PC-3 (cell line): ENCODE measurements around the gene MORF4L2. TPM values are rescaled to one million over a fixed set of nuclear protein-coding genes. Genes with fewer than 3 reads are reported as not detected.

Experiments used
- ATAC-seq: fragments of 200-7000 bp; cut with Tn5 transposase; 2 replicates; pipeline ENCODE4 v1.9.1; 2020; ENCODE audit warnings: mild to moderate bottlenecking, moderate library complexity
- BruUV-seq: library from RNA; stranded (reverse); fragments of 400-500 nt; replicated peaks from 2 replicates; lab custom pipeline; 2021; lab: Mats Ljungman, UMichigan
- CTCF ChIA-PET: fragments of 300-600 bp; sonication (Branson Sonifier 250); formaldehyde crosslinking; loops from one replicate; lab custom pipeline; 2022; ENCODE audit warnings: antibody characterized with exemption; lab: Charles Lee
- POLR2A ChIA-PET: fragments of 300-600 bp; sonication (Branson Sonifier 250); formaldehyde crosslinking; loops from one replicate; lab custom pipeline; 2022; ENCODE audit warnings: antibody characterized with exemption; ENCODE audit not compliant: unreplicated experiment; lab: Charles Lee
- DNase-seq: peaks from one replicate; pipeline ENCODE4 v3.0.0-alpha.2; 2015
- H2AFZ ChIP-seq: fragments of 300-600 bp; sonication (generic); 2 replicates; pipeline ENCODE4 v1.6.0; 2016; ENCODE audit warnings: antibody characterized with exemption, low read length
- H3F3A ChIP-seq: fragments of 300-600 bp; sonication (generic); one replicate; pipeline ENCODE4 v1.6.0; 2017; ENCODE audit warnings: antibody characterized with exemption, low read length, control low read depth, mild to moderate bottlenecking; ENCODE audit not compliant: unreplicated experiment
- H3K27ac ChIP-seq: fragments of 300-600 bp; sonication (generic); 2 replicates; pipeline ENCODE4 v1.5.1; 2016; ENCODE audit warnings: mild to moderate bottlenecking, low read length
- H3K27me3 ChIP-seq: fragments of 300-600 bp; sonication (generic); 2 replicates; pipeline ENCODE4 v1.6.1; 2016; ENCODE audit warnings: low read length, mixed read lengths
- H3K36me3 ChIP-seq: fragments of 300-600 bp; sonication (generic); 2 replicates; pipeline ENCODE4 v1.6.1; 2016; ENCODE audit warnings: low read depth, mixed run types, low read length, mixed read lengths
- H3K4me1 ChIP-seq: fragments of 300-600 bp; sonication (generic); 2 replicates; pipeline ENCODE4 v1.5.1; 2016; ENCODE audit warnings: low read length; ENCODE audit not compliant: insufficient read depth
- H3K4me2 ChIP-seq: fragments of 300-600 bp; sonication (generic); 2 replicates; pipeline ENCODE4 v1.6.0; 2016; ENCODE audit warnings: low read length
- H3K4me3 ChIP-seq: fragments of 300-600 bp; sonication (generic); 2 replicates; pipeline ENCODE4 v1.5.1; 2016; ENCODE audit warnings: mild to moderate bottlenecking, low read length, mixed read lengths
- H3K79me2 ChIP-seq: fragments of 300-600 bp; sonication (generic); 2 replicates; pipeline ENCODE4 v1.6.1; 2017; ENCODE audit warnings: low read length, mixed read lengths
- H3K9ac ChIP-seq: fragments of 300-600 bp; sonication (generic); 2 replicates; pipeline ENCODE4 v1.6.0; 2016; ENCODE audit warnings: mild to moderate bottlenecking, low read length
- H3K9me2 ChIP-seq: fragments of 300-600 bp; sonication (generic); replicated peaks from 2 replicates; pipeline ENCODE4 v1.6.1; 2016; ENCODE audit warnings: mixed run types, low read length, mixed read lengths
- H3K9me3 ChIP-seq: fragments of 300-600 bp; sonication (generic); 2 replicates; pipeline ENCODE4 v1.6.1; 2016; ENCODE audit warnings: low read length, mixed read lengths
- H4K20me1 ChIP-seq: fragments of 300-600 bp; sonication (generic); 2 replicates; pipeline ENCODE4 v1.6.1; 2016; ENCODE audit warnings: low read length, mixed read lengths
- CTCF ChIP-seq: fragments of 300-600 bp; sonication (generic); conservative IDR thresholded peaks from 2 replicates; pipeline ENCODE4 v1.5.1; 2017; ENCODE audit warnings: antibody characterized with exemption, low read depth, mild to moderate bottlenecking, low read length
- EZH2 ChIP-seq: fragments of 300-600 bp; sonication (generic); IDR thresholded peaks from one replicate; pipeline ENCODE4 v1.6.1; 2017; ENCODE audit warnings: antibody characterized with exemption, mild to moderate bottlenecking, low read length; ENCODE audit not compliant: unreplicated experiment
- EZH2phosphoT487 ChIP-seq: fragments of 300-600 bp; sonication (generic); IDR thresholded peaks from 2 replicates; pipeline ENCODE4 v1.6.1; 2018; ENCODE audit warnings: mild to moderate bottlenecking, antibody characterized with exemption, low read length, borderline replicate concordance
- intact Hi-C: fragments of 100-400 bp; cut with micrococcal nuclease; formaldehyde crosslinking; loops from 2 replicates; pipeline ENCODE4 v1.9.0; 2023
- total RNA-seq: library from RNA; depleted of rRNA; stranded (reverse); fragments of >200 nt; gene quantifications from 2 replicates; pipeline ENCODE4 v1.2.3, GENCODE V29; 2014

The MORF4L2 gene
- total RNA-seq, 1 experiment from 2014 or later: 349 TPM

GRCh38 chrX:103674531-103675454 lies 11.7 kb downstream of the MORF4L2 start:
- peaks cover 23% of the 10 kb centered on the region for H4K20me1 ChIP-seq
- TF ChIP-seq EZH2 (no peak), EZH2phosphoT487 (no peak), CTCF (no peak)
- POLR2A ChIA-PET: no interaction called here

DNA sequence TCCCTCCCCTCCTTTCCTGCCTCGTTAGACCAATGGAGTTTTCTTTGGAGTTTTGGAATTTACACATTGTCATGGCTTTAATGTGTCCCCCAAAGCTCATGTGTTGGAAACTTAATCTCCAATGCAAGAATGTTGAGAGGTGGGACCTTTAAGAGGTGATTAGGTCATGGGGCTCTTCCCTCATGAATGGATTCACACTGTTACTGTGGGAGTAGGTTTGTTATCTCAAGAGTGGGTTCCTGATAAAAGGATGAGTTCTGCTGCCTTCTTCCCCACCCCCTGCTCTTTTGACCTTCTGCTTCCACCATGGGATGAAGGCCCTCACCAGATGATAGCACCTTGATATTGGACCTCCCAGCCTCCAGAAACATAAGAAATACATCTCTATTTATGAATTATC lies 16.8 kb downstream of the MORF4L2 start:
- POLR2A ChIA-PET: no interaction called here
- Histone ChIP-seq H2AFZ (no peak overlapping the region), H3K4me3 (no peak overlapping the region), H3K27me3 (no peaks in the 10 kb centered on the region), H3K9me2 (no peaks in the 10 kb centered on the region), H3F3A (no peaks in the 10 kb centered on the region), H3K27ac (no peak overlapping the region), H3K36me3 (no peaks in the 10 kb centered on the region), H3K9ac (no peak overlapping the region), H3K9me3 (no peaks in the 10 kb centered on the region), H3K79me2 (no peaks in the 10 kb centered on the region), H4K20me1 (no peaks in the 10 kb centered on the region), H3K4me1 (peaks cover 5% of the 10 kb centered on the region; the same call in 1 of the 2 replicates), H3K4me2 (no peak overlapping the region)
- ATAC-seq (no peak), DNase-seq (no peak)
- intact Hi-C loops: loop anchor here (5.0 kb wide), 1 partner anchor 32 kb away; no protein-coding TSS in a partner anchor
- CTCF ChIA-PET: no interaction called here
- no peak for TF ChIP-seq EZH2phosphoT487
- no peak for TF ChIP-seq EZH2
- TF ChIP-seq CTCF: no peak
- BruUV-seq: no TSS peak

More at GRCh38 chrX:103674531-103675454, 11.7 kb downstream of the MORF4L2 start:
- H3K36me3 ChIP-seq: peaks cover 37% of the 10 kb centered on the region
- no peak overlapping the region for H2AFZ ChIP-seq
- intact Hi-C loops: loop anchor here (5.0 kb wide), 1 partner anchor 37 kb away; no protein-coding TSS in a partner anchor
- H3K9me2 ChIP-seq: no peaks in the 10 kb centered on the region
- H3K4me3 ChIP-seq: no peak overlapping the region
- H3K27me3 ChIP-seq: no peaks in the 10 kb centered on the region
- CTCF ChIA-PET: no interaction called here
- no peak overlapping the region for H3K27ac ChIP-seq
- peaks cover 17% of the 10 kb centered on the region for H3F3A ChIP-seq
- no peaks in the 10 kb centered on the region for H3K9me3 ChIP-seq
- H3K4me1 ChIP-seq: peaks cover 11% of the 10 kb centered on the region
- no TSS peak for BruUV-seq
- H3K9ac ChIP-seq: no peak overlapping the region
- H3K79me2 ChIP-seq: peaks cover 17% of the 10 kb centered on the region; the same call in 1 of the 2 replicates
- DNase-seq (no peak), ATAC-seq (peak; percentile 38)
- no peak overlapping the region for H3K4me2 ChIP-seq
